K562 (cell line): Measurements from ENCODE around the gene SYNGR1.
"Not testable (repeated sequence)": the region's sequence is repeated elsewhere in the genome, so short reads cannot be mapped to it uniquely, and the experiment has no call there.

Experiments used
- BMI1 ChIP-seq: fragments of 150-350 bp; IDR thresholded peaks from 2 replicates; pipeline ENCODE4 v1.6.1; 2014; ENCODE audit warnings: low read length
- EZH2 ChIP-seq: IDR thresholded peaks from 2 replicates; pipeline ENCODE4 v1.6.1; 2012; ENCODE audit warnings: low read depth, mild to moderate bottlenecking, inconsistent platforms, low read length, borderline replicate concordance
- NCOA2 ChIP-seq, 2 experiments: fragments of 450-650 bp; IDR thresholded peaks; 2 replicates each; pipeline ENCODE4 v1.6.1; 2018; ENCODE audit warnings: mild to moderate bottlenecking in 2 of 2, moderate library complexity in 1 of 2; ENCODE audit not compliant: partially characterized antibody in 2 of 2
- PCBP2 ChIP-seq: fragments of 200-400 bp; formaldehyde crosslinking; IDR thresholded peaks from 2 replicates; pipeline ENCODE4 v1.6.1; 2018; ENCODE audit warnings: low read length, low read depth, mild to moderate bottlenecking, moderate library complexity; ENCODE audit not compliant: poor library complexity, severe bottlenecking
- TF ChIP-seq, protein P1 (sequence below): IDR thresholded peaks from 3 replicates; pipeline ENCODE4 v1.6.1; 2011; ENCODE audit warnings: borderline replicate concordance, mild to moderate bottlenecking; ENCODE audit not compliant: insufficient read length, insufficient read depth

DNA sequence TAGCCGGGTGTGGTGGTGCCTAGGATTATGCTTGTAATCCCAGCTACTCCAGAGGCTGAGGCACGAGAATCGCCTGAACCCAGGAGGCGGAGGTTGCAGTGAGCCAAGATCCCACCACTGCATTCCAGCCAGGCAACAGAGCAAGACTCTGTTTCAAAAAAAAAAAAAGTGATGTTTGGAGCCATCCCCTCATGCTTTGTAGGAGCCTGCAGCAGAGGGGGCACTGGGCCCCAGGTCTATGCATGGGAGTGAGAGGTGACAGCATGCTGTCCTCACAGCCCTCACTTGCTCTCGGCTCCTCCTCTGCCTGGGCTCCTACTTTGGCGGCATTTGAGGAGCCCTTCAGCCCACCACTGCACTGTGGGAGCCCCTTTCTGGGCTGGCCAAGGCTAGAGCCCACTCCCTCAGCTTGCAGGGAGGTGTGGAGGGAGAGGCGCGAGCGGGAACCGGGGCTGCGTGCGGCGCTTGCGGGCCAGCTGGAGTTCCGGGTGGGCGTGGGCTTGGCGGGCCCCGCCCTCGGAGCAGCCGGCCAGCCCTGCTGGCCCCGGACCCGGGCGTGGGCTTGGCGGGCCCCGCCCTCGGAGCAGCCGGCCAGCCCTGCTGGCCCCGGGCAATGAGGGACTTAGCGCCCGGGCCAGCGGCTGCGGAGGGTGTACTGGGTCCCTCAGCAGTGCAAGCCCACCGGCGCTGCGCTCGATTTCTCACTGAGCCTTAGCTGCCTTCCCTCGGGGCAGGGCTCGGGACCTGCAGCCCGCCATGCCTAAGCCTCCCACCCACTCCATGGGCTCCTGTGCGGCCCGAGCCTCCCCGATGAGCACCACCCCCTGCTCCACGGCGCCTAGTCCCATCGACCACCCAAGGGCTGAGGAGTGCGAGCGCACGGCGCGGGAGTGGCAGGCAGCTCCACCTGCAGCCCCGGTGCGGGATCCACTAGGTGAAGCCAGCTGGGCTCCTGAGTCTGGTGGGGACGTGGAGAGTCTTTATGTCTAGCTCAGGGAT lies 7.6 kb downstream of the SYNGR1 start:
- TF ChIP-seq EZH2; NCOA2 (IDR thresholded peaks at IDR 0.05; ENCODE audit: partially characterized antibody in 2 of 2); PCBP2; BMI1: not testable (repeated sequence)
- TF ChIP-seq, protein P1, sequence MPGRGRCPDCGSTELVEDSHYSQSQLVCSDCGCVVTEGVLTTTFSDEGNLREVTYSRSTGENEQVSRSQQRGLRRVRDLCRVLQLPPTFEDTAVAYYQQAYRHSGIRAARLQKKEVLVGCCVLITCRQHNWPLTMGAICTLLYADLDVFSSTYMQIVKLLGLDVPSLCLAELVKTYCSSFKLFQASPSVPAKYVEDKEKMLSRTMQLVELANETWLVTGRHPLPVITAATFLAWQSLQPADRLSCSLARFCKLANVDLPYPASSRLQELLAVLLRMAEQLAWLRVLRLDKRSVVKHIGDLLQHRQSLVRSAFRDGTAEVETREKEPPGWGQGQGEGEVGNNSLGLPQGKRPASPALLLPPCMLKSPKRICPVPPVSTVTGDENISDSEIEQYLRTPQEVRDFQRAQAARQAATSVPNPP = not testable (repeated sequence)
